GM21619 (cell line): ENCODE results near the gene CDK5R1.
"Not testable (repeated sequence)": the region's sequence is repeated elsewhere in the genome, so short reads cannot be mapped to it uniquely, and the experiment has no call there.

ENCODE experiments used
- ATAC-seq: cut with Tn5 transposase; IDR thresholded peaks from one replicate; pipeline ENCODE4 v1.9.1; 2021; ENCODE audit not compliant: unreplicated experiment

CDK5R1 gene

DNA sequence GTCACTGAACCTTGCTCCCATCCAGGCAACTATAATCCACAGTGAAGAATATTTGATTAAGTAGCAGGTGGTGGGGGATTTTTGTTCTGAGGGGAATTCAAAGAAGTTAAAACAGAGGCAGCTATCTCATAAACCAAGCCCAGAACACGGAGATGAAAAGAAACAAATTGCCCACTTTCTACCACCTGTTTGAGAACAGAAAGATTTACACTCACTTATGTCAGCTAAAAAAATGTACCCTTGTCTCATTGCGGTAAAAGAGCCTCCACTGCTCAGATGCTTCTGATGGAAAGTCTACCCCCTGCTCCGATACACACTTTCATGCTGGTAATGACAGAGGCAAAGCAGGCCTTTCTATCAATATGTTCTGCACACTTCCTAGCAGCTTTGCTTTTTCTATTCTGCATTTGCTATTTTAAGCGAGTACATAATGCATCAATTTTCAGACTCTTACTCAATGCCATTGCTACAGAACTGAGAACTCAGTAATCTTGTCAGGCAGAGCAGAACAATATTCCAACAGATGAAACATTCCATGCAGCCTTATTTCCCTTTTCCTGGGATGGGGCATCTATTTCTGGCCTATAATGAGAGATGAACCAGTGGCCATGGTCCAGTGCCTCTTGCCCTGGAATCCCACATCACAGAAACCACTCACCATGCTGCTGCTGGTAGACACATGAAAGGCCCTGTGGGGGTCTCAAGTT, 29.0 kb downstream of the CDK5R1 start:
- peak; percentile 25 for ATAC-seq

DNA sequence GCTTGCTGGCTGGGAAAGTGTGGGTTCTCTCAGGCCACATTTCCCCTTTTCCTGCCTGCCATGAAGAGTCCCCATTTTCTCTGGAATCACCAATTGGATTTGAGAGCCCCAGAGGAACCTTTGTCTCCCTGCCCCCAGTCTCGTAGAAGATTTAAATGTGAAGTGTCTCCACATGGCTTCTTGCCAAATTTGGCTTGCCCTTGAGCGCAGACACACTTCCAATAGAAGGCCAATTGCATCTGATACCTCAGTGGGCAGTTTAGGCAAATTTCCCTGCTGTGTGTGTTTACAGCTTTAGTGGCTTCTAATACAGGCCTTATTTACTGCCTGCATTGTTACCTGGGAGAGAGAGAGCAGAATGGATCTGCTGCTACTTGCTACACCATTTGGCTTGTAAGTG, 29.7 kb downstream of the CDK5R1 start:
- ATAC-seq: no peak

DNA sequence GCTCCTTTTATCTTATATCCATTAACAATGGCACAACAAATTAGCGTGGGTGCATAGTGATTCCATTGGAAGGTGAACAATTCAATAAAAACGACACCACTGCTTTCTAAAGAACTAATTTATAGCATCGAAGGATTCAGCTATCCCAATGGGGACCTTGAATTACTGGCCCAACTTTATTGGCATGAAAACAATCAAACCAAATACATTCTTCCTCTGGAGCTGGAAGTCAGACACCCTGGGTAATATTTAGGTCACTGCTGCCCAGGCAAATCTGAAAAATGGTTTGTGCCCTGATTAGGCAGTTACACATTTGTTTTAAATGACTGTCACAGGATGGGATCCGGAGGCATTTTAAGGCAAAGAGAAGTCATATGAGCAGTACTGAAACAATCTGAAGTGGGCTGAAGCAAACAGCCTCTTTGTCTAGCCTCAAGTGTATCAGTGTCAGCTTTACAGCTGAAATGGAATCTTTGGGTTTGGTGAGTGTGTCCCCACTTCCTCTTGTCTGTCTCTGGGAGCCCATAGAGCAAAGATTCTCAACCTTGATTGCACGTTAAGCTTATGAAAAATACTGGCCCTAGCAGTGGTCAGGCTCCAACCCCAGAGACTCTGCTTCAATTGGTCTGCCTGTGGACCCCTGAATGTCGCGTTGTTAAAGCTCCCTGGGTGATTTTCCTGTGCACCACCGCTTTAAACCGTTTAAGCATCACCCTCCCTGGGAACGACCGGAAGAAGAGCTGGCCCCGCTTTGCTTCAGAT, 30.3 kb downstream of the CDK5R1 start:
- no peak for ATAC-seq

DNA sequence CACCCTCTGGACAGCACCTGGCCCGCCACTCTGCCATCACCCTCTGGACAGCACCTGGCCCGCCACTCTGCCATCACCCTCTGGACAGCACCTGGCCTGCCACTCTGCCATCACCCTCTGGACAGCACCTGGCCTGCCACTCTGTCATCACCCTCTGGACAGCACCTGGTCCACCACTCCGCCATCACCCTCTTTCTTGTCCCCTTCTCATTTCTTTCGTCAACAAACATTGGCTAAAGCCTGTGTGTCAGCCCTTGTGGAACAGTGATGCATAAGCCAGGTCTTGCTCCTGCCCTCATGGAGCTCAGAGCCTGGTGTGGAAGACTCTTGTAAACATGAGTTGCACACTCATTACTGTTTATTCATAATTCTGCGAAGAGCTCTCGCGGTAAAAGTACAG, 31.2 kb downstream of the CDK5R1 start:
- no peak for ATAC-seq

DNA sequence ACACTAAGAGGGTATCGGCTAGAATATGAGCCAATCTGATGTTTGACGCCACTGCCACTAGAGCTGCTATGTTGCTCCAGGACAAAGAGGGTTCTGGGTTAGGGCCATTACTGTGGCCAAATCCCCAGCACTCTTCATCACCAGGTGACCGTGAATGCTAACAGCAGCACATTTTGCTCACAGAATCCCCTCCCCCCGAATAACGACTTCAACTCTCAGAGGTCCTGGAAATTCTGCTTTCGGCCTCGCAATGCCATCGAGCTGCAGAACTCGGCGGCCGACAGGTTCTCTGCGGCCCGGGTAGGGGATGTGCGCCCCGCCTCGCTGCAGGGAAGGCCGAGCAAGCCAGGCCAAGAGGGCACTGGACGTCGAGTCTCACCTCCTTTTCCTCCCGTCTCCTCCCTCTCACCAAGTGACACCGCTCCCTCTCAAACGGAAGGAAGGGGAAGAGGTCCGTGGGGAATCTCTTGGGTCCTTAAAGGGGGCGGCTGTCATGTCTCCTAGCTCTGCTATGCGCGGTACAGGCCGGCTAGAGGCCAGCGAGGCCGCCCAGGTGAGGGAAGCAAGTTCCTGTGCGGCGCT, 31.9 kb downstream of the CDK5R1 start:
- no peak for ATAC-seq

DNA sequence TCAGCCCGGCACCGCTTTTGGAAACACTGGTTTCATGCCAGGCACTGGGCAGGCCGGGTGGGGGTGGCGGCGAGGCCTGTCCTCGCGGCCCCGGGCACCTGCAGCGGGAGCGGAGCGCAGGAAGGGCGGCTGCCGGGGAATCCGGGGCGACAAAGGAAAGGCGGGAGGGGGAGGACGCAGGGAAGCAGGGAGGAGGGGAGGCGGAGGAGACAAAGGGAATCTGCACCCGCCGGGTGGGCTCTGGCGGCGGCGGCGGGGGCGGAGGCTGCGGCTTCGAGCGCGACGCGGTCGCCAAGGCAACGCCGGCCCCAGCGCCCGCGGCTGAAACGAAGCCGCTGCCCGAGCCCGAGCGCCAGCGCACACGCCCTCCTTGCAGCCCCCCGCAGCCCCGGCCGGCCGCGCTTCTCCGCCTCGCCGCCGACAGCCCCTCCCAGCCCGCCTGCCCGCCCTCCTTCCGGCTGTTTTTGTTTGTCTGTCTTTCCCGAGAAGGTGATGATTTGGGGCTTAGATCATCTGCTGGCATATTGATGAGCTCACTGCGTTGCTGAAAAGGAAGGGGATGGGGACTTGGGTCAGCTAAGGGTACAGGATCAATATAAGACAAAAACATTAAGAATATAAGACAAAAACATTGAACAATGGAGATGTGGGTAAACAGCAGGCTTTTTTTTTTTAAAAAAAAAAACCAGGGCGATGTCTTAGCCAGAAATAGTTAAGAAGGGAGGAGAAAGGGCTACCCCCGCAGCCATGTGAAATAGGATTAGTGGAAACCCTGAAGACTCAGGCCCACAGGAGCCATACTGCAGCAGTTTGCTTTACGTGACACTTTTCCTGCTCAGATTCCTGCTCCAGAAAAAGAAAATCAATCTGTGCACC, 32.7 kb downstream of the CDK5R1 start:
- ATAC-seq: no peak

DNA sequence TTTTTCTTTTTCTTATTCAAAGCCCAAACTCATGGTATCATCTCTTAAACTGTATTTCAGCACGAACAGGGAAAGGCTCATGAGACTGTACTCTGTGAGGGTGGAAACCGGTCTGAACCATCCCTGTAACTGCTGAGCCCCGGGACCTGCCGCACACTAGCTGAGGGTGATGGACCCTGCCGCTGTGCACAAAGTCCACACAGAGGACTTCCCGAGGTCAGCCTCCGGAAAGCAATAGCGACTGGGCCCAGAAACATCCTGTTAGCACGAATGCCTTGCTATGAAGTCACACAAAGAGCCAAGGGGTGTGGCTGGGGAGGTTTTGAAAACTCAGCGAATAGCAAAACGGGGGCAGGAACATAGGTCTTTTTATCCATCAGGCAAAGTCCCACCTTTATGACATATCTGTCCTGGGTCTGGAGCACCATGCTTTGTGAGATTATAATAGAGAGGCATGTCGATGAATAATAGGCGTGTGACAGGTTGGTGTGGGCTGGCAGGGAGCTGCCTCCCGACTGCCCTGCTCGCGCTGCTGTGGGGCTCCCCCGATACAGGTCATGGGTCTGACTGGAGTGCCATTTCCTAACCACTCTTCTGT, 33.4 kb downstream of the CDK5R1 start:
- no peak for ATAC-seq

DNA sequence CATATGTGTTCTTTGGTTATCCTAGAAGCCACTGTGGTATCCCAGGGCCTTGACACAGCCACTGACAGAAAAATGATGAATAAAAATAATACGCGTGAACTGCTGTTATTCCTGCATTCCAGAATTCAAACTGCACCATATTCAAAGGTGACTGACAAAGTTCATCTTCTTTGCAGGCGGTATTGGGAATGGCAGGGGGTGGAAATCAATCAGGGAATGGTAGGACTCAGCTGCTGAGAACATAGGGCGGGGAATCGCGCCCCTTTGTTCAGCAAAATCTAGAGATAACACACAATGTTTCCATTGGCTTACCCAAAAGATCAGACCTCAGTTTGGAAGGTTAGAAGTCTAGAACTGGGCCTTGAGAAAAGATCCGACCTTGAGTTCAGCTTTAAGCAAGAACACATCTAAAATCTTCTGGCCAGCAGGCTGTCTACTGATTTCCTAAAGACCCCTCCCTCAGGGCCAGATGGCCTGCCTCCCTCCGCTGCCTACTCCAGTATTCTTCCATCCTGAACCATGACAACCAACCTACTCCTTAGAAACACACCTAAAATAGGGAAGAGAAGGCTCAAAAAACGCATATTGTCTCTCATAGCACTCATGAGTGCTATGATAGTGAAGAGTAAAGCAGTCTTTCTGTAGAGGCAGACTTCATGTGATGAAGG, 34.1 kb downstream of the CDK5R1 start:
- no peak for ATAC-seq

DNA sequence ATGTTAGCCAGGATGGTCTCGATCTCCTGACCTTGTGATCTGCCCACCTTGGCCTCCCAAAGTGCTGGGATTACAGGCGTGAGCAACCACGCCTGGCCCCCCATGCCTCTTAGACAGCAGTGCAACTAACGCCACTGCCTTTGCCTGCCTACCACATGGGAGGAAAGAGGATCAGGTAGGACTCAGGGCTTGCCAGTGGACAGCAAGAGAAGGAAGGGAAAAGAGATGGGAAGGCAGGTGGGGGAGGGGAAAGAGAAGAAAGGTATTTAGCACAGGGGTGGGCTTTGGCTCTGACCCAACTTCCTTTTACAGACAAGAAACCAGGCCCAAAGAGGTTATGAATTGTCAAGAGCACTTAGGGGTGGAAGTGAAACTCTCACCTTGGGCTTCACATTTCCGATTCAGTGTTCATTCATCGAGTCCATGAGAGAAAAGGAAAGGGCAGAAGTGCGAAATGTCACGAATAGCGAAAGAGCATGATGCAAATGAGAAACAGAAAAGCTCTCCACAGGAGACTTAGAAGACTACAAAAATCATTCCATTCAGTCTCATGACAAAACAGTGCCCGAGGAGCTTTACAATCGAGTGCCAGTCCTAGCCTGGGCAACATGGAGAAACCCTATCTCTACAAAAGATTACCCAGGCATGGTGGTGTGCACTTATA, 36.4 kb downstream of the CDK5R1 start:
- peak; percentile 53 for ATAC-seq

DNA sequence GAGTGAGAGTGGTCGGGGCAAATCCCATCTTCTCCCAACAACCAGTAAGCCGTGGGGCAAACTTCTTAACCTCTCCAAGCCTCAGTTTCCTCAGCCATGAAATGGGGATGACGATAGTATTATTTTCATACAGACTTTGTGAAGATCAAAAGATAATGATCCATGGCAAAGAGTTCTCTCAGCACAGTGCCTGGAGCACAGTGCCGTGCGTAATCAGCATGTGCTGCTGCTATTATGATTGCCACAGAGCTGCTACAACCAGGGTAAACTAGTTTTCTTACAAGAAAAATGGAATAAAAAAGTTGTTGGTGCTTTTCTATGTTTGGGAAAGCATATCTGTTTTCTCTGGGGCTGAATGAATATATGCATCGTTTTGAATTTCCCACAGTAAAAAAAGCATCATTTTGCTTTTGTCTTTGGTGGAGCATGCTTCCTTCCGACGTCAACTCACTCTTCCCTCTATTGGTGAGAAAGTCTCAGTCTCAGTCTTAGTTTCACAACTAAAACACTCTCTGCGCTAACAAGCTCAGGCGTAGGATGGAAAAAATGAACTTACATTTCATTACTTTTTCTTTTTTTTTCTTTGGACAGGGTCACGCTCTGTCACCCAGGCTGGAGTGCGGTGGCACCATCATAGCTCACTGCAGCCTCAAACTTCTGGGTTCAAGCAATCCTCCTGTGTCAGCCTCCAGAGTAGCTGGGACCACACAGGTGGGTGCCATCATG, 37.2 kb downstream of the CDK5R1 start:
- ATAC-seq: peak; percentile 49

DNA sequence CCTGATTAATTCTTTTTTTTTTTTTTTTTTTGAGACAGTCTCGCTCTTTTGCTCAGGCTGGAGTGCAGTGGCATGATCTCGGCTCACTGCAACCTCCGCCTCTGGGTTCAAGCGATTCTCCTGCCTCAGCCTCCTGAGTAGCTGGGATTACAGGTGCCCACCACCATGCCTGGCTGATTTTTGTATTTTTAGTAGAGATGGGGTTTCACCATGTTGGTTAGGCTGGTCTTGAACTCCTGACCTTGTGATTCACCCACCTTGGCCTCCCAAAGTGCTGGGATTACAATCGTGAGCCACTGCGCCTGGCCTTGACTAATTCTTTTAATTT, 37.7 kb downstream of the CDK5R1 start:
- ATAC-seq: not testable (repeated sequence)

DNA sequence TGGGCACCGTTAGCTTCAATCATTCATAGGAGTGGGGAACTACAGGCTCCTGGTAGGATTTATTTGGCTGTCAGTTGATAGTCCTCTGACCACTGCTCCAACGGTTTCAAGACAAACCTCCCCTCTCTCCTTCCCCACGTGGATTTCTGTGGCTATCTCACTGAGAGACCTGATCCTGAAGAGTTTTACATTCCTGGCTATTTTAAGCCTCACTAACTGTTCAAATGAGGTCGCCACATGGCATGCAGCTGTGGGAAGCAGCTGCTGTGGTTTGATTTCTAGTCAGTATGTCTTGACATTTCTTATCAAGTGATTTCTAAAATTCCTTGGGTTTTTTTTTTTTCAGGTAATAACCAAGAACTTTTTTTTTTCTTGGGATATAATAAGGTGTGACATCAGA, 38.3 kb downstream of the CDK5R1 start:
- ATAC-seq: no peak

DNA sequence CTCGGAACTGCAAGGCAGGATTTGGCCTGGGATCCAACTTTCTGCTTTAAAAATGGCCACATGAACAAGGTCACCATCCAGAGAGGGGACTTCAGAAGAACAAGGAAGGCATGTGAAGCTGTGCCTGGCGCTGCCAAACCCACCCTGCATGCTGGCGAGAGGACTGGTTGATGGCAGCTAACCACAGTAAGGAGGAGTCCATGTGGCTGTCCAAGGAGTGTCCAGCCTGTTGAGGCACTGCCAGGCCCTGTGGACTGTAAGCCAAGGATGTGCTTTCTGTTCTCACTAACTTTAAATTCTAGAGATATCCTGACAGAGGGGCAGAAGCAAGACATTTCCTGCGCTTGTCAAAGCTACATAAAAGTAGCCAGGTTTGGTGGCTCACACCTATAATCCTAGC, 40.4 kb downstream of the CDK5R1 start:
- ATAC-seq: no peak

DNA sequence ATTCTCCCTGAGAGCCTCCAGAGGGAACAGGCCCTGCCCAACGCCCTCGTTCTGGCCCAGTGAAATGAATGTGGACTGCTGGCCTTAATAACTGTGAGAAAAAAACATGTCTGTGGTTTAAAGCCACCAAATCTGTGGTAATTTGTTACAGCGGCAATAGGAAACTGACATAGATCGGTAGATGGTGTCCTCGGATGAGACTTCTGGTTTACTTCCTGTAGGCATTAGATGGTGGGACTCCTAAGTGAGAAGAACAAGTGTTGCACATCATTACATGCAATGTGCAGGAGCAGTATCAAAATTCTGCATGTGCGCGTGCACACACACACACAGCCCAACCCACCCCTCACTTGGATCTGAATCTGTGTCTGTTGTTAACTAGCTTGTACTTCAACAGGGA, 42.0 kb downstream of the CDK5R1 start:
- ATAC-seq: no peak

DNA sequence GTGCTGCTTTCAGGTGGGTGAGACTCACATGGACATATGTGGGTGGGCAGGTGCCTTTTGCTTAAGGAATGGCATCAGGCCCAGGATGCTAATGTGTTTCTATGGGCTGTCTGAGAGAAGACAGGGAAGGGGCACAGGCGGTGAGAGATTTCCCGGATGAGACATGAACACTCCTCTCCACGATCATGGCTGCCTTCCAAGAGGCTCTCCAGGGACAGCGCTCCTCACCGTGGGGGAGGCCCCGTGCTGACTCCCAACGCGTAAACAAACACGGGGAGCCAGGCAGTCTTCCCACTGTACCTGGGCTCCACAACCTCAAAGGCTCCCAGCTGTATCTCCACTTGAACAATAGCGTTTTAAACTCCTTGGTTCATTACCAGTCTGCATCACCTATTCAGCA, 42.8 kb downstream of the CDK5R1 start:
- no peak for ATAC-seq

DNA sequence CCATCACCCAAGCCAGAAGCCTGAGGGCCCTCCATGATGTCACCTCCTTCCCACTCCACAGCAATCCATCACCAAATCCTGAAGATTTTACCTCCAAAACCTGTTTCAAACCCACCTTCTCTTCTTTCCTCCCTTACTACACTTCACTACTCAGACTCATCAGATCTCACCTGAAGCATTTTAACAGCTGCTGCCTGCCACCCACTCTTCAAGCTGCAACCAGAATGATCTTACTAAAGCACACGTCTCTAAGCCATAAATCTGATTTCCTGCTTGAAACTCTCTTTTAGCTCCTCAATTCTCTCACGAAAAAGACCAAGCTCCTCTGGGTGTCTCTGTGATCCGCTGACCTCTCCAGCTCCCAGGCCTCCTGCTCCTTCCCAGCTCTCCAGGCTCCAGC, 46.5 kb downstream of the CDK5R1 start:
- ATAC-seq: no peak

DNA sequence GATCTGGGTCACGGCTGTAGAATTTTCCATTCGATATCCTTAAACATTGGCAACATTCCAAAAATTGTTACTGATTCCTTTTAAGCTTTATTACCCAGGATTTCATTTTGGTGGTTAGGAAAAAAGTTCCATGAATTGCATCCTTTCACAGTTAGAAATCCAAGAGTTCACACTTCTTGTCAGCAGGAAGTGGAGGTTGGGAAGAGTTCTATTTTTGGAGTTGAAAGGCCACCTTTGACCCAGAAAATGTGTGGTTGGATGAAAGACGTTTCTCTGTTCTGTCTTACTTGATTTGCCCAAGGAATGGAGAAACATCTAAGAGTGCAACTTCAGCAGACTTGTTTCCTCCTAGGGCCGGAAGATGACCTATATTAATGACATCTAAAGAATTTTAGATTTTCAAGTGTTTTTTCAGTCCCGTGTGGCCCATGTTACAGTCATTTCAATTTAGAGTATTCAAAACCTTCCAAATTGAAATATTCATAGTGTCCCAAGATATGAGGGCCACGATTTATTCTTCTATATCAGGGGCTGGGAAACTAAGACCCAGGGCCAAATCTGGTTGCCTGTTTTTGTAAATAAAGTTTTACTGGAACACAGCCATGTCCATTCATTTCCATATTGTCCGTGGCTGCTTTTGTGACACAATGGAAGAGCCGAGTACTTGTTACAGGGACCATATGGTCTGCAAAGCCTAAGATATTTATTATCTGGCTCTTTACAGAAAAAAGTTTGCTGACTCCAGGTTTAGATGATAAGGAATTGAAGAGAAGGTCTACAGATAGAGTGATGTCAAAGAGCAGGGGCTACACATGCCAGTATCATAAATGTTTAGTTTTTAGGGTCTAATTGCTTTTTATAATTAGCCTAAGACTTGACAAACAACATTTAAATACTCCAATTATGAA, 50.2 kb downstream of the CDK5R1 start:
- no peak for ATAC-seq
